Mucosa of rectum (tissue), 2 donors: Measurements from ENCODE around the gene MAPK1.
"Not testable (repeated sequence)": the region's sequence is repeated elsewhere in the genome, so short reads cannot be mapped to it uniquely, and the experiment has no call there.

Experiments used
- H3K27ac ChIP-seq, 2 donors: one replicate each; pipeline ENCODE4 v1.7.0; 2013; ENCODE audit warnings: inconsistent platforms in 2 of 2, low read depth in 2 of 2, low read length in 2 of 2
- H3K27me3 ChIP-seq, 2 donors: one replicate each; pipeline ENCODE4 v1.7.0; 2013; ENCODE audit warnings: low read length in 2 of 2; ENCODE audit not compliant: control insufficient read depth in 2 of 2, insufficient read depth in 2 of 2
- H3K36me3 ChIP-seq, 2 donors: one replicate each; pipeline ENCODE4 v1.7.0; 2013; ENCODE audit warnings: low read length in 2 of 2; ENCODE audit not compliant: control insufficient read depth in 2 of 2, insufficient read depth in 2 of 2
- H3K4me1 ChIP-seq, 2 donors: one replicate each; pipeline ENCODE4 v1.7.0; 2013; ENCODE audit warnings: low read length in 2 of 2, mild to moderate bottlenecking in 1 of 2; ENCODE audit not compliant: control insufficient read depth in 2 of 2, insufficient read depth in 2 of 2
- H3K4me3 ChIP-seq, 2 donors: one replicate each; pipeline ENCODE4 v1.7.0; 2013; ENCODE audit warnings: low read length in 2 of 2
- H3K9ac ChIP-seq, 2 donors: one replicate each; pipeline ENCODE4 v1.7.0; 2013; ENCODE audit warnings: low read length in 2 of 2, low read depth in 1 of 2, mild to moderate bottlenecking in 1 of 2
- H3K9me3 ChIP-seq, 2 donors: one replicate each; pipeline ENCODE4 v1.7.0; 2013; ENCODE audit warnings: low read length in 2 of 2; ENCODE audit not compliant: control insufficient read depth in 2 of 2
- donor health status: healthy.
- donor health status: Normal muscosa, but diverticular disease.

MAPK1 gene

GRCh38 chr22:21903283-21903682, 35.8 kb upstream of the MAPK1 start:
- H3K4me1 ChIP-seq: no peaks in the 10 kb centered on the region
- H3K27me3 ChIP-seq: no peaks in the 10 kb centered on the region
- H3K36me3 ChIP-seq: no peaks in the 10 kb centered on the region
- no peak overlapping the region for H3K27ac ChIP-seq
- no peak overlapping the region for H3K9ac ChIP-seq
- H3K4me3 ChIP-seq: no peak overlapping the region
- H3K9me3 ChIP-seq: no peaks in the 10 kb centered on the region

GRCh38 chr22:21902296-21903087, 35.0 kb upstream of the MAPK1 start:
- Histone ChIP-seq H3K9me3 (no peaks in the 10 kb centered on the region), H3K4me3 (no peak overlapping the region)

GRCh38 chr22:21898354-21898896, 31.0 kb upstream of the MAPK1 start:
- Histone ChIP-seq H3K9ac (no peak overlapping the region), H3K36me3 (no peaks in the 10 kb centered on the region), H3K4me1 (no peaks in the 10 kb centered on the region), H3K27ac (no peak overlapping the region), H3K27me3 (no peaks in the 10 kb centered on the region), H3K4me3 (no peak overlapping the region), H3K9me3 (no peaks in the 10 kb centered on the region)

More at GRCh38 chr22:21902296-21903087, 35.0 kb upstream of the MAPK1 start:
- no peaks in the 10 kb centered on the region for H3K4me1 ChIP-seq
- H3K36me3 ChIP-seq: no peaks in the 10 kb centered on the region
- no peak overlapping the region for H3K9ac ChIP-seq
- no peaks in the 10 kb centered on the region for H3K27me3 ChIP-seq
- H3K27ac ChIP-seq: no peak overlapping the region

GRCh38 chr22:21896951-21897513, 29.6 kb upstream of the MAPK1 start:
- Histone ChIP-seq H3K4me3 (no peak overlapping the region), H3K27ac (no peak overlapping the region), H3K36me3 (no peaks in the 10 kb centered on the region), H3K27me3 (no peaks in the 10 kb centered on the region), H3K4me1 (no peaks in the 10 kb centered on the region), H3K9me3 (no peaks in the 10 kb centered on the region), H3K9ac (no peak overlapping the region)

- not testable (repeated sequence) for H3K9ac ChIP-seq, H3K4me3 ChIP-seq, H3K36me3 ChIP-seq, H3K27ac ChIP-seq, H3K9me3 ChIP-seq, H3K27me3 ChIP-seq, H3K4me1 ChIP-seq
Measured at GRCh38 chr22:21896275-21896674, 28.8 kb upstream of the MAPK1 start.

- H3K4me1 ChIP-seq: no peaks in the 10 kb centered on the region
- H3K27me3 ChIP-seq: no peaks in the 10 kb centered on the region
- H3K4me3 ChIP-seq: no peak overlapping the region
- no peak overlapping the region for H3K9ac ChIP-seq
- H3K9me3 ChIP-seq: no peaks in the 10 kb centered on the region
- H3K36me3 ChIP-seq: no peaks in the 10 kb centered on the region
- no peak overlapping the region for H3K27ac ChIP-seq
Measured at GRCh38 chr22:21894799-21895198, 27.4 kb upstream of the MAPK1 start.

GRCh38 chr22:21889251-21889990, 22.0 kb upstream of the MAPK1 start:
- Histone ChIP-seq H3K9ac (no peak overlapping the region), H3K36me3 (no peaks in the 10 kb centered on the region), H3K27ac (no peak overlapping the region), H3K9me3 (no peaks in the 10 kb centered on the region), H3K4me1 (no peaks in the 10 kb centered on the region), H3K4me3 (no peak overlapping the region), H3K27me3 (no peaks in the 10 kb centered on the region)

- Histone ChIP-seq H3K27ac (no peak overlapping the region), H3K36me3 (no peaks in the 10 kb centered on the region), H3K9me3 (no peaks in the 10 kb centered on the region), H3K4me3 (no peak overlapping the region), H3K27me3 (no peaks in the 10 kb centered on the region), H3K9ac (no peak overlapping the region), H3K4me1 (no peaks in the 10 kb centered on the region)
Measured at GRCh38 chr22:21887841-21888240, 20.4 kb upstream of the MAPK1 start.

- H3K36me3 ChIP-seq, H3K4me1 ChIP-seq, H3K4me3 ChIP-seq, H3K27me3 ChIP-seq, H3K9me3 ChIP-seq, H3K27ac ChIP-seq, H3K9ac ChIP-seq: not testable (repeated sequence)
Measured at GRCh38 chr22:21883930-21884329, 16.5 kb upstream of the MAPK1 start.

GRCh38 chr22:21882754-21883333, 15.4 kb upstream of the MAPK1 start:
- not testable (repeated sequence) for H3K27me3 ChIP-seq, H3K36me3 ChIP-seq, H3K9ac ChIP-seq, H3K4me1 ChIP-seq, H3K4me3 ChIP-seq, H3K9me3 ChIP-seq, H3K27ac ChIP-seq
